GM18498 (cell line): ENCODE data around the gene SDHAF2.
"Not testable (repeated sequence)": the region's sequence is repeated elsewhere in the genome, so short reads cannot be mapped to it uniquely, and the experiment has no call there.

ENCODE experiments used
- ATAC-seq: cut with Tn5 transposase; IDR thresholded peaks from one replicate; pipeline ENCODE4 v1.9.1; 2021; ENCODE audit warnings: mild to moderate bottlenecking, moderate library complexity; ENCODE audit not compliant: unreplicated experiment

Gene SDHAF2

DNA sequence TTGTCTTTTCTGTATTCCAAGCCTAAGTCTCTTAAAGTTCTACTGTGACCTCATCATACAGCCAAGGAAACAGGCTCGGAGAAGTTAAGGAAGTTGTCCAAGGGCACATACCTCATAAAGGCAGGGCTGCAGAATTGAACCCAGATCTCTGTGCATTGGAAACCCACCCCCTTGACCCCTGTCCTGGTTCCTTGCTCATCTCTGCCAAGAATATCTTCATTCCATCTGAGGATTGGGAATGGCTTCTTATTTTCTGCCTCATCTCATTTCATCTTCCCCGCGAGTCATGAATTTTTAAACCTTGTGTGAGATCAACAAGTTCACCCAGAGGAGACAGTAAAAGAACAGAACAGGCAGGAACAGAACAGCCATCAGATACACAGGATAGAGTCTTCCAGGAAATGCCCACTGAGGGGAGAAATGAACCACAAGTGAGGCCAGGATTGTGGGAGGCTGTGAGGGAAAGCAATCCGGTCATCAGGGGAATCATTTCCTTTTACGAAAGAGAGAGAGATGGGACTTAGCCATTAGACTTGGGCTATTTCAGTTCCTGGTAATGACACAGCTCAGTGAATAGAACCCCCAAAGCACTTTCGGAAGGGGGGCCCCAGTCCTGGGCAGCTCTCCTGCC is 44.2 kb downstream of the SDHAF2 start:
- no peak for ATAC-seq

DNA sequence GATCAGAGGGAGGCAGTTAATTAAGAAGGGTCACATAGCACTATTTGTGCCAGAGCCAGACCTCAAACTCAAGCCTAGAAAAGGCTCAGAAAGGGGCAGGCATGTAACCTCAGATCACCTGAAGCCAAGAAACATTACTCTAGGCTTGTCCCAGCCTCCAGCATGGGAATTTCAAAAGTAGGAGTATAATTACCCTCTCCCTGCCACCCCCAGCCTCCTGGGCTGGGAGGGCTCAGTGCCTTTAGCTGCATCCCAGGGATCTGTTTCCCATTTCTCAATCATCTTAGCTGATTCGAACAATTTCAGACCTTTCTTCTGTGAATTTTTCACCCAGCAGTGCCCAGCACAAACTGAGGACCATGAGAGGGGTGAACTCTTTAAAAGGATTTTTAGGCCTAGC is 45.5 kb downstream of the SDHAF2 start:
- no peak for ATAC-seq

DNA sequence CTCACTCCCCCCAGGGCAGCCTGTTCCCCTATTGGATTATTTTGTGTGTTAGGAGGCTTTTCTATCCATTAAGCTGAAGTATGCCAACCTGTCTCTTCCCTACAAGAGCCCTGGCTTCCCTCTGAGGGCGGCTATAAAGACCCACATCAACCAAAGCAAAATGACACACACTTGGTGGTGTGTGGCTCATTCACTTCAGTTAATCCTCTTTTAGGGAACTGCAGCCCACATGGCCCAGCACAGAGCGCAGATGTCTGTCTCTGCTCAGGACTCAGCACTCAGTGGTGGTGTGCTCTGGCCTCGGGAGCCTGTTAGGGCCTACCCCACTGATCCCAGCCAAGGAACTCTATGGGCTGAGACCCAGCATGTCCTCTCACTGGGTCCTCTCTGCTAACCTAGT is 46.4 kb downstream of the SDHAF2 start:
- ATAC-seq: no peak

DNA sequence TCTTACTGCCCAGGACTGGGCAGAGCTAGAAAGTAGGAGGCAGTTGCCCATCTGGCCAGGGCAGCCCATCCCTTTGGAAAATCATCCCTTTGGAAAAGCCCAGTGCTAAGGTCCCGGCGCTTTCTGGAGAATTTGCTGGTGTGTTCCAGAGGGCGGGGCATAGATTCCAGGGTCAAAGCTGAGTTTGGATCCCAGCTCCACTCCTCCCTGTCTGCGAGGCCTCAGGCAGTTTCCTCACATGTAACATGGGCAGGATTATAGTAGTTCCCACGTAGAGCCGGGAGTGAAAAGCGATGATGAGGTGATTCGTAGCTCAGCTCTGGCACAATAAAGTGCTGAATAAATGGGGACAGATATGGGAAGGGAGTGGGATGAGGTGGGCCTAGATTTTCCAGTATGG is 47.2 kb downstream of the SDHAF2 start:
- no peak for ATAC-seq

DNA sequence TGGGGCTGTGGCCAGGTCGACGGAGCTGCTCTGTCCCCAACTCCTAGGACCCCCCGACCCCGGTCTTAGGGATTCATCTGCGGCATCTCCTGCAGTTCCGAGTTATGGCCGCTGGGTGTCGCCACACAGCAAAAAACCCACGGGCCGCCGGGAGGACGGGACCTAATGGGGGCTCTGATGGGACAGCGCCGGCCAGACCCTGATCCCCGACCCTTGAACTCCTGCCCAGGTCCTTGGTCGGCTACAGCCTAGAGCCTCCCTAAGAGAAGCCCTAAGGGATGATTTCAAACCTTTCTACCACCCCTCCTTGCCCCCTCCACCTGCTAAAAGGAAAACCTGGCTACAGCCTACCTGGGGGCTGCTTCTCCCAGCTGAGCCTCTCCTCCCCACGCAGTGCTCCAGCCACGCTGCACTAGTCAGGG is 47.8 kb downstream of the SDHAF2 start:
- no peak for ATAC-seq

DNA sequence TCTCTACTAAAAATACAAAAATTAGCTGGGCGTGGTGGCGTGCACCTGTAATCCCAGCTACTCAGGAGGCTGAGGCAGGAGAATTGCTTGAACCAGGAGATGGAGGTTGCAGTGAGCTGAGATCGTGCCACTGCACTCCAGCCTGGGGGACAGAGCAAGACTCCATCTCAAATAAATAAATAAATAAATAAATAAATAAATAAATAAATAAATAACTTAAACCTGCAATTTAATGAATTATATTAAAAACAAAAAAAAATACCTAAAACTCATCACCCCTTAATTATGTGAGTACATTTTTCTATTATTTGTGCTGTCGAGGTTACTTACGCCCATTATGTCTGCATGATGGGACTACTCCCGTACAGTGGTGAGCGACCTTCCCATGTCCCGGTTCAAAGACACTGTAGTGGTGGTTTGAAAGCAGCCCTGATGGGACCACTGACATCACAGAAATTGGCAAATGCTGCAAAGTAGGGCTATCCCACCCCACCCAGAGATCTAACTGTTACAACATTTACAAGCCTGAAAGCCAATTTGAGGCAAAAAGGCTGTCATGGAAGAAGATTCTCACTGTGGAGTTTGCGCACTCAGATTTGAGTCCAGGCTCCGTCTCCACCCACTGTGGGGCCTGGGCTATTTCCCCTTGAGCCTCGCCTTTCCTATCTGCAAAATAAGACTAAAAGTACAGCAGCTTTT is 49.6 kb downstream of the SDHAF2 start:
- not testable (repeated sequence) for ATAC-seq

DNA sequence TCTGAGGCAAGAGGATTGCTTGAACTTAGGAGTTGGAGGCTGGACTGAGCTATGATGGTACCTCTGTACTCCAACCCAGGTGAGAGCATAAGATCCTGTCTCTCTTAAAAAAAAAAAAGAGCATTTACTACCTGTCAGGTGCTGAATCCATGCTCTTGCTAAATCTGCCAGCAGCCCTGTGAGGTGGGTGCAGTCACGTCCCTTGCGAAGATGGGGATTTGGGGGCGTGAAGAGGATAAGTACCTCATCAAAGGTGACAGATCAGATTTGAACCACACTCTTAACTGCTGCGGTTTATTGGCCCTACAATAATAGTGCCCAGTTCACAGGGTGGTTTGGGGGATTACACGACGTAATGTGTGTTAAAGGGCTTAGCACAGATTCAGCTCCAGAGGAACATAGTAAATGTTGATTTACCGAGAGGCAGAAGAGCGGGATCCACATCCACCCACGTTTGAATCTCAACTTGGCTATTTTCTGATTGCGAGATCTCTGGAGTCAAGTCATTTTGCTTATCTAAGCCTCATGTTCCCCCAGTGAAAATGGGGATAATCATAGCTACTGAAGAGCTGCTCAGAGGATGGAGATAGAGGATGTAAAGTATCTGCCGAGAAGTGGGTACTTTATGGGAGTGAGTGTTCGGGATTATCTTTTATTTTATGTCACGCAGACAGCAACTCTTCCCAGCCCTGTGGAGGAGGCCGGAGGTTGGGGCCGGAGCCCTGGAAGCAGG is 50.5 kb downstream of the SDHAF2 start:
- no peak for ATAC-seq

DNA sequence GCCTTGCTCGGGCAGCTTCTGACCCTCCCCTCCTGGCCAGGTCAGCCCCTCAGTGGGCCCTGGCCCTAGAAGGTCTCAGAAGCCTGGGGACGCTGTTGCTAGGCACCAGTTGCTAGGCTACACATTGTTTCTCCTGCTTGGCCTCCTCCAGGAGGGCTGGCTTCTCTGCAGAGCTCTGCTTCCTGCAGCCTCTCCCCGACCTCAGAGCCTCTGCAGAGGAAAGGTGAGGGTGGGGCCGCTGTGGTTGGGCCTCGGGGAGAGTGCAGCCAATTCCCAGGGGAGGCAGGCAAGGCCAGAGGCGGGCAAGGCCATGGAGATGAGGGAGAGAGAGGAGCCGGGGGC is 51.0 kb downstream of the SDHAF2 start:
- no peak for ATAC-seq

DNA sequence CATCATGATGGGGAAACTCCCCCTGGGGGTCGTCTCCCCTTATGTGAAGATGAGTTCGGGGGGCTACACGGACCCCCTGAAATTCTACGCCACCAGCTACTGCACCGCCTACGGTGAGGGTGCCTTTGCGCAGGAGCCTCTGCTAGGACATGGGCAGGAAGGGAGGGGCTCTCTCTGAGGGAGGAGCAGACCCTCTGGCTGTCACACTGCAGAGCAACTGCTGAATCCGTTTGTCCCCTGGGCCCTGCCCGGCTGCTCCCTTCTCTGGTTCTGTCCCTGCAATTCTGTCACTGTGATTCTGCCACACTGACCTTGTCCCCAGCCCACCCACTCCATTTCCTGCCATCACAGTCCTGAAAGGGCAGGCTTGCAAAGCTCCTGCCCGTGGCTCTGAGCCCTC is 51.9 kb downstream of the SDHAF2 start:
- no peak for ATAC-seq

DNA sequence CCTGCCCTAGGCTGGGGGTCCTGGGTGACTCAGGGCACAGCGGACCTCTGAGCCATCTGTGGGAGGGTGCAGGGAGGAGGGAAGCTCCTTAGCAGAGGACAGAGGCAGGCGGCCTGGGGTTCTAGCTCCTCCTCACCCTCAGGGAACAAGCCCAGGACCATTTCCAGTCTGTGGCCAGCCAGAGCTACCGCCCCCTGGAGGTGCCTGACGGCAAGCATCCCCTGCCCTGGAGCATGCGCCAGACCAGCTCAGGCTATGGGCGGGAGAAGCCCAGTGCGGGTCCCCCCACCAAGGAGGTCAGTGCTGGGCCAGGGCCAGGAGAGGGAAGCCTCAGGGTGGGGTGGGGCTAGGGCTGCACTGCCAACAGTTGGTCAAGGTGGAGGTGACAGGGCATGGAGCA is 52.6 kb downstream of the SDHAF2 start:
- ATAC-seq: no peak

DNA sequence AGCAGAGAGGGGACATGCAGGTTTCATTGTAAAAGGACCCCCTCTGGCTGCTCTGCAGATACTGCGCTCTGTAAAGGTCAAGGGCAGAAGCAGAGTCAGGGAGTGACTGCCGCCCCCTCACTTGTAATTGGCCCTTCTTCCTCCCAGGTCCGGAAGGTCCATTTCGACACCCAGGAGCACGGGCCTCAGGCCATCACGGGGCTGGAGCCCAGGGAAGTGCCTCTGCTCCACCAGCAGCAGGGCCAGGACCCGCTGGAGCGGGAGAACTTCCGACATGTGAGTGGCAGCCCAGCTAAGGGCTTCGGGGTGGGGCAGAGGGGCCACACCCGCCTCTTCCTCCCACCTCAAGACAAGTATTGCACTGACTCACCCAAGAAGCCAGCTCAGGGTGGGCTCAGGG is 54.6 kb downstream of the SDHAF2 start:
- no peak for ATAC-seq

DNA sequence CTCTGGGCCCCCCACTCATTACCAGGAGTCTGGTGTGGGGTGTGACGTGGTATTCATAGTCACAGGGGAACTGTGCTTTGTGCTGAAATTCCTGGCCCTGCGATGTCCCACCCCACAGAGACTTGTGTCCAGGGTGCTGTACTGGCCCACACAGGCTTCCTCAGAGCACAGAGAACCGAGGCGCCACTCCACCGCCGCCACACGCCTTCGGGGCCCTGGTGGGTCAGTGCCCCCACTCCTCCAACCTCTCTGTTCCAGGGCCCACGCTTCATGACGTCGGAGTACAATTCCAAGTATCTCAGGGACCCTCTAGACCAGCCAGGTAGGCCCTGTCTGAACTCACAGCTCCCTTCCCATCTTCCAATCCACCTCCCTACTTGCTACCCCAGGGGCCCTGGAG is 55.2 kb downstream of the SDHAF2 start:
- no peak for ATAC-seq

DNA sequence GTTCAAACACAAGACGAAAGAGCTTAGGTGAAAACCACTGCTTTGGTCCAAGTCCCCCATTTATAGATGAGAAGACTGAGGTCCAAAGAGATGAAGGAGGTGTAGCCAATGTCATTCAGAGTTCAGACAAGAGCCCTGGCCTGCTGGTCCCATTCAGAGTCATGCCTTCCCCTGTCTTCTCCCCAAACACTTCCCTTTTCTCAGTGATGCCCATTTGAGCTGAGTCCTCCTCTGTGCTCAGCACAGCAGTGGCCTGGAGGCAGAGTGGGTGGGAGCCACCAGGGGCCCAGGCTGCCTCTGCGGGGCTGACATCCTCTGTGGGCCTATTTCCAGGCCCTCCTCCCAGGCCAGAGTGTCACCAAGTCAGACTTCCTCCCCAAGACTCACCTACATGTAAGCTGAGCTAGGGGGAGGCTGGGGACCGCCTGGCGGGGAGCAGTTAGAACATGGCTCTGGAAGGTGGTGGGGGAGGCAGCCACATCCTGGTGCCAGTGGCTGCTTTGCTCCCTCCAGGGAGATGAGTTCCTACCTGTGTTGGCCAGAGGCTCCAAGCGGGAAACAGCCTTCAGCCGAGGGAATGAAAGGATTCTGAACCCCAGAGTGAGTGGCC is 56.2 kb downstream of the SDHAF2 start:
- no peak for ATAC-seq

DNA sequence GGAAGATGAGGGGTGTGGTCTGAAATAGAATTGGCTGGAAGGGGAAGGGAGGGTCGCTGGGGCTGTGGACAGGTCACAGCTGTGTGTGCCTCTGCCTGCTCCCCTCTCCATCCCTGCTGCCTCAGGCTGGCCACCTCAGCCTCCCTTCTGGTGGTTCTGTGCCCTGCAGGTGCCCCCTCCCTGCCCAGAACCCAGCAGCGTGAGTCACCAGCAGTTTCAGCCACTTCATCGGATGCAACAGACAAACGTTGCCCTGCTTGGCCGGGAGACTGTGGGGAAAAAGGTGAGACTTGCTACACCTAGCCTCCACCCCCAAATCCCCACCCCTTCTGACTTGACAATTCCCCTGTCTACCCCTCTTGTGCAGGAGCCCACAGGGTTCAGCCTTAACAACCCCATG is 56.9 kb downstream of the SDHAF2 start:
- ATAC-seq: no peak

DNA sequence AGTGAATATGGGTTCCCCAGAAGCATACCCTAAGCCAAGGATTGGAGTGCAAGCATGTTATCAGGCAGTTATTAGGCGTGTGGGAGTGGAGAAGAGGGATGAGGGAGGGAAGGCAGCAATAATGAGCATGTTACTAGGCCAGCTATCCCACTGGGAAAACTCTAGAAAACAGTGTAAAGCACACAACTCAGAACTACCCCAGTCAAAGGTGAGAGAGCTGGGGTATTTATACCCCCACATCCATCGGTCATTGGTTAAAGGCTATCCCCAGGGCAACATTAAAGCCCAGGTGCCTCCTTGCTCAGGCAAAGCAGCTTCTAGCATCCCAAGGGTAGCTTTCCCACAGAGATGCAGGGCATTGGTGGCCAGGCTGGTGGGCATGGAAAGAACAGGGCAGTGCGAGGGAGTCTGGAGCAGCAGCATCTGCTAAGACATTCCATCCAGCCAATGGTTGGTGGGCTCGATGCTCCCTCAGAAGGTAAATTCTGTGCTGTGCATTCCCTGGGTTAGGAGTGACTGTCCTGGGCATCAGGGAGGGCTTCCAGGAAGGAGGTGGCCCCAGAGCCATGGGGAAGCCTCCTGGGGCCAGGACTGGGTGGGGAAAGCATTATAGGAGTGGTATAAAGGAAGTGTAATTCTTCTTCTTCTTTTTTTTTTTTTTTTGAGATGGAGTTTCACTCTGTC is 57.6 kb downstream of the SDHAF2 start:
- no peak for ATAC-seq

DNA sequence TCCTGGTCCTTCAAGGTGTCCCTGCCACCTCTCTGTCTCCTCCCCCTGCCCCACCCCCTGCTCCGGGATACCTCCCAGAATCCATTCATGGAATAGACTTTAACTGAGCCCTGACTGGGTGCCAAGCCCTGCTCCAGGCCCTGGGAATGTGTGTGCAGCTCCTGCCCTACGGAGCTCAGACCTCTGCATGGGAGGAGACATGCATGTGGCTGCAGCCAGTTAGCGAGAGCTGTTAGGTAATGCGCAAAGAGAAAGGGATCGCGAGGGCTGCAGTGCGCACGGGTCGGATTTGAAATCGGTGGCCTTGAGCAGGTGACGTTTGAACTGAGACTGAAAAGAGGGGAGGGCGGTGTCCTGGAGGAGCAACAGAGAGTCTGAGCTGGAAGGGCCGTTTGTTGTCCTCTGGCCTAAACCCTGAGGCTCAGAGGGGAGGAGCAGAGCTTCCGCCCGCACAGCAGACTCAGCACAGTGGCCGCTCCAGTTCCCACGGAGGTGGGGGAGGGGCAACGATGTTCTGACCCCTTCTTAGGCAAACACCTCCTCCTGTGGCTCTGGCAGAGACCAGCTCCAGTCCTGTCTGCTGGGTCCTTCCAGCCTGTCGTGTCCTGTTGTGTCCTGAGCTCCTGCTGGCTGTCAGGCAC is 58.8 kb downstream of the SDHAF2 start:
- no peak for ATAC-seq

DNA sequence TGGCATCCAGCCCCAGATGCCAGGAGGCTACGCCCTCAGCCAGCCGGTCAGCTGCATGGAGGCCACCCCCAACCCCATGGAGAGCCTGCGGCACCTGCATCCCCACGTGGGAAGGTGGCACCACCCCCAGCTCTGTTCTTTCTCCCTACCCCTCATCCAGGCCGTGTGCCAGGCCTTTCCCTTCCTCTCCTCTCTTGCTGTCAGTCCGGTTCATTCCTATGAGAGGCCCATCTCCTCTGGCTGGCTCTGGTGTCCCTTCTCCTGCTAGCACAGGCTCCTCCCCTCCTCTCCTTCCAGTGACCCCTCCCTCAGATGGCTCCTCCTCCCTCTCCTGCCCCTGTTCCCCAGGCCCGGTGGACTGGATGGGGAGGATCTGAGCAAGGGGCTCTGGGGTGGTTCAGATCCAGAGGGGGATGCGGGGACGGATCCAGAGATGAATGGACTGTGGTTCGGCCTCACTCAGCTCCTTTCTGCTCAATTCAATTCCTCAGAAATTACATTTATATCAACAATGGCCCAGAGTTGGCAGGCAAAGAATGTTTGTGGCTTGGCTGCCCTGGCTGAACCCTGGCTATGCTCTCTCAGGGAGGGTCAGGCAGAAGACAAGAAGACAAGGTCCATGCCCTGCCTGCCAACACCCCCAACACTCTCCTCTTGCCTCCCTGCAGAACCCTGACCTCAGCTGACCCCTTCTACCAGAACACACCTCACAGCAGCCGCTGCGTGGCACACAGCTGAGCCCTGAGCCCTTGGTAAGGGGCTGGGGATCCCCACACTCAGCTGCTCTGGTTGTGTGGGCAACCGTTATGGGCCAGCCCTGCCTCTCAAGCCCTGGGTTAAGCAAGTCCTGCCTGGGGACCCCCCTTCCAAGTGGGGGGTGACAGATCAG is 60.2 kb downstream of the SDHAF2 start:
- ATAC-seq: no peak

DNA sequence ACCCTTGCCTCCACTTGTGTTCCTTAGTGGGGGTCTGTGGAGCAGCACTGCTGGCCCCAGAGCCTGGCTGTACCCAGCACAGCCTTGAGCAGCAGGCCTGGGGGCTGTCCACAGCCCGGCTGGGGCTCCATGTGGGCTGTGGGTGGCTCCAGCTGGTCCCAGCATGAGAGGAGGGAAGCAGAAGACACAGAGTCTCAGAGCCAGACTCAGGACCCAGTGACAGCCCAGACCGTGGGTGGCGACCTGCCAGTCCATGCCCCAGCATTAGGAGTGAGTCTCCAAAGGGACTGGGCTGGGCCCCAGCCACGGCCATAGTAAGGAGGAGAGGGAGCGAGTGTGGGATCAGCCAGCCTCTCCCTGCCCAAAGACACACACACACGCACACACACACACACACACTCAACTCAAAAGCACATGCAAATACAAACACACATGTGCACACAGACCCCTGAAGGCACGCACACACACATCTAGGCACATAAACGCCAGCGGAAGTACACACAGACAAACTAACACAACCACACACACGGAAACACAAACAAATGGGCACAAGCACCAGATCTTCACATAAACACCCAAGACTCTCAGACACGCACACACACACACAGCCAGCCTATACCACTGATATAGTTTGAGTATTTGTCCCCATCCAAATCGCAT is 61.9 kb downstream of the SDHAF2 start:
- no peak for ATAC-seq

DNA sequence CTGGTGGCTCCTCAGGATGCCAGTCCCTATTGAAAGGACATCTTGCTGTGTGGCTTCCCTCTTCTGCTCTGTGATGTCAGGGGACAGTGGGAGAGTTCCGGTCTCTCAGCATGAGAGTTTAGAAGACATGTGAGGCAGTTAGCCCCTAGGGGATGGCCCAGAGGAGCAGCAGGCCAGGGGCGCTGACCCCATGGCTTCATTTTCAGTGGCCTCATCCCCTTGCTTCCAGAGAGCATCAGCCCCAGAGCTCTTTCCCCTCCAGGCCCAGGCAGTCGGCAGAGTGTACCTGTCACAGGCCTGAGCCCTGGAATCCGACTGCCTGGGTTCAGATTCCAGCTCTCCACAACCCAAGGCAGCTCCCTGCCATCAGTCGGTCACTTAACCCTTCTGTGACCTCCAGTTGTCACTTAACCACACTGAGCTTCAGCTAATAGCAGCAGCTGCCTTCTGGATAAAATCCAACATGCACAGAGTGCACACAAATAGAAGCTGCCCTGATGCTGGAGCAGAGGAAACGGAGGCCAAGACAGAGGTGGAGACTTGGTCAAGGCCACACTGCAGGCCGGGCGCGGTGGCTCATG is 64.5 kb downstream of the SDHAF2 start:
- no peak for ATAC-seq
